NB4 (cell line): Measurements from ENCODE around the gene MRAP2.

ENCODE experiments used
- DNase-seq: peaks from one replicate; pipeline ENCODE4 v3.0.0; 2010; ENCODE audit warnings: low read depth
- H3K4me3 ChIP-seq: one replicate; pipeline ENCODE4 v1.5.1; 2011; ENCODE audit warnings: mild to moderate bottlenecking, low read depth, low read length, moderate library complexity
- MYC ChIP-seq: IDR thresholded peaks from 2 replicates; pipeline ENCODE4 v1.6.1; 2011; ENCODE audit warnings: low read depth, low read length
- POLR2A ChIP-seq: IDR thresholded peaks from 2 replicates; pipeline ENCODE4 v1.6.1; 2011; ENCODE audit warnings: mild to moderate bottlenecking; ENCODE audit not compliant: insufficient read length; ENCODE audit errors: extremely low read depth
- TF ChIP-seq, protein P1 (sequence below): IDR thresholded peaks from one replicate; pipeline ENCODE4 v1.5.1; 2012; ENCODE audit warnings: low read depth, low read length
- TF ChIP-seq, protein P2 (sequence below): IDR thresholded peaks from 2 replicates; pipeline ENCODE4 v1.6.1; 2011; ENCODE audit warnings: low read depth, low read length

MRAP2 gene

DNA sequence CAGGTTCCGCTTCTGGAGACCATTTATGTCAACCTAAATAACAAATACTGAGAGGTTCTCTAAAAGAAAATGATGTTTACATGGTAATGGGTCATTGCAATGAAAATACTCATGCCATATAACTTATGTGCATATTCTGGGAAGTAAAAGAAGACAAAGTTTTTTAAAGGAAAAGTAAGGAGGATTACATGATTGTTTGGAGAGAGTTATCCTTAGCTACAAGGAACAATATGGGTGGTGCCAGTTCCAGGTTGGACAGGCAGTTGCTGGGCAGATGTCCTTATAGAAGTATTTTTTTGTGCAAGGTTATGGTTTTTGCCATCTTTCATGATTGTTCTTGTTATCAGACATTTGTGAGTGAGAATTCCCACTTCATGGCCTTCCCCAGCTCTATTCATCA lies 52.5 kb downstream of the MRAP2 start:
- no peak for TF ChIP-seq MYC
- TF ChIP-seq, protein P1, sequence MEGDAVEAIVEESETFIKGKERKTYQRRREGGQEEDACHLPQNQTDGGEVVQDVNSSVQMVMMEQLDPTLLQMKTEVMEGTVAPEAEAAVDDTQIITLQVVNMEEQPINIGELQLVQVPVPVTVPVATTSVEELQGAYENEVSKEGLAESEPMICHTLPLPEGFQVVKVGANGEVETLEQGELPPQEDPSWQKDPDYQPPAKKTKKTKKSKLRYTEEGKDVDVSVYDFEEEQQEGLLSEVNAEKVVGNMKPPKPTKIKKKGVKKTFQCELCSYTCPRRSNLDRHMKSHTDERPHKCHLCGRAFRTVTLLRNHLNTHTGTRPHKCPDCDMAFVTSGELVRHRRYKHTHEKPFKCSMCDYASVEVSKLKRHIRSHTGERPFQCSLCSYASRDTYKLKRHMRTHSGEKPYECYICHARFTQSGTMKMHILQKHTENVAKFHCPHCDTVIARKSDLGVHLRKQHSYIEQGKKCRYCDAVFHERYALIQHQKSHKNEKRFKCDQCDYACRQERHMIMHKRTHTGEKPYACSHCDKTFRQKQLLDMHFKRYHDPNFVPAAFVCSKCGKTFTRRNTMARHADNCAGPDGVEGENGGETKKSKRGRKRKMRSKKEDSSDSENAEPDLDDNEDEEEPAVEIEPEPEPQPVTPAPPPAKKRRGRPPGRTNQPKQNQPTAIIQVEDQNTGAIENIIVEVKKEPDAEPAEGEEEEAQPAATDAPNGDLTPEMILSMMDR: no peak
- H3K4me3 ChIP-seq: no peak overlapping the region
- no peak for DNase-seq

DNA sequence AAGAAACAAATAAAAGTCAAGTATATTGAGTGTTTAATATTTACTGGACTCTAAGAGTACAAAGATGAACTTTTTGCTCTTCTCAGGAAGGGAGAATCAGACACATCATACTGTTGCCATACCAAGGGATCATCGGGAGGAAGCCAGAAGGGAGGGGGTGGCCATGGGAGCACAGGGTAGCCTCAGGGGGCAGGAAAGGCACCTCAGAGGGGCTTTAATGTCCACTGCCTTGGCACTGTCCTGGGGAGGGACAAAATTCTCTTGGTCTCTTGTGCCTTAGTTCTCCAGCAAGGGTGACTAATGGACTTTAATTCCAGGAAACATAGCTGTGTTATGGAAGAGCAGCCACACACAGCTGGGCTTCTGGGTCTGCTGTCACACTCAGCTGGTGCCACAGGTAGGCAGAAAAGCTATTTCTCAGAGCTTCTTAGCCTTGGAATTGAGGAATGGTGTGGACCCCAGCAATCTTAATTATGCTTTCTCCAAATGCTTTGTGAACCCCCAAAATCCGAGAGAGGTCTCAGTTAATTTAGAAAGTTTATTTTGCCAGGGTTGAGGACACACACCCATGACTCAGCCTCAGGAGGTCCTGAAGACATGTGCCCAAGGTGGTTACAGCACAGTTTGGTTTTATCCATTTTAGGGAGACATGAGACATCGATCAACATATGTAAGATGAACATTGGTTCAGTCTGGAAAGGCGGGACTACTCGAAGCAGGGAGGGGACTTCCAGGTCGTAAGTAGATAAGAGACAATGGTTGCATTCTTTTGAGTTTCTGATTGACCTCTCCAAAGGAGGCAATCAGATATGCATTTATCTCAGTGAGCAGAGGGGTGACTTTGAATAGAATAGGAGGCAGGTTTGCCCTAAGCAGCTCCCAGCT lies 53.2 kb downstream of the MRAP2 start:
- TF ChIP-seq, protein P1: no peak
- TF ChIP-seq, protein P2, sequence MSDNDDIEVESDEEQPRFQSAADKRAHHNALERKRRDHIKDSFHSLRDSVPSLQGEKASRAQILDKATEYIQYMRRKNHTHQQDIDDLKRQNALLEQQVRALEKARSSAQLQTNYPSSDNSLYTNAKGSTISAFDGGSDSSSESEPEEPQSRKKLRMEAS: no peak
- DNase-seq: no peak
- no peak overlapping the region for H3K4me3 ChIP-seq

DNA sequence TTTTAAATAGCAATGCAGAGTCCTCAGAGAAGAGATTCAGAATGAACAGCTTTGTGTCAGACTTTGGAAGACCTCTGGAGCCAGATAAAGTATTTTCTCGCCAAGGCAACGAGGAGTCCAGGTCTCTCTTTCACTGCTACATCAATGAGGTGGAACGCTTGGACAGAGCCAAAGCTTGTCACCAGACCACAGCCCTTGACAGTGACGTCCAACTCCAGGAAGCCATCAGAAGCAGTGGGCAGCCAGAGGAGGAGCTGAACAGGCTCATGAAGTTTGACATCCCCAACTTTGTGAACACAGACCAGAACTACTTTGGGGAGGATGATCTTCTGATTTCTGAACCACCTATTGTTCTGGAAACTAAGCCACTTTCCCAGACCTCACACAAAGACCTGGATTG lies 55.5 kb downstream of the MRAP2 start:
- H3K4me3 ChIP-seq: no peak overlapping the region
- TF ChIP-seq, protein P1: no peak
- TF ChIP-seq POLR2A (no peak), MYC (no peak)
- TF ChIP-seq, protein P2: no peak
- DNase-seq: no peak

DNA sequence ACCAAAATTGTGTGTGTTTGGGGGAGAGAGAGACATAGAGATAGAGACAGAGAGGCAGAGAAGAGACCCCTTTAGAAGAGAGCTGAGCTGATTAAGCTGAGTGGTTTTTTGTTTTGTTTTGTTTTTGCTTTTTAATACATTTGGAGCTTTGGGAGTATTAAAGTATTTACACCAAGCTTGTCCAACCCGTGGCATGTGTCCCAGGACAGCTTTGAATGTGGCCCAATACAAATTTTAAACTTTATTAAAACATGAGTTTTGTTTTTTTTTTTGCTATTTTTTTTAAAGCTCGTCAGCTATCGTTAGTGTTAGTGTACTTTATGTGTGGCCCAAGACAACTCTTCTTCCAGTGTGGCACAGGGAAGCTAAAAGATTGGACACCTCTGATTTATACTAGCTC lies 56.0 kb downstream of the MRAP2 start:
- no peak for TF ChIP-seq MYC
- TF ChIP-seq, protein P1: no peak
- TF ChIP-seq POLR2A: no peak
- TF ChIP-seq, protein P2: no peak
- H3K4me3 ChIP-seq: no peak overlapping the region
- DNase-seq: no peak

DNA sequence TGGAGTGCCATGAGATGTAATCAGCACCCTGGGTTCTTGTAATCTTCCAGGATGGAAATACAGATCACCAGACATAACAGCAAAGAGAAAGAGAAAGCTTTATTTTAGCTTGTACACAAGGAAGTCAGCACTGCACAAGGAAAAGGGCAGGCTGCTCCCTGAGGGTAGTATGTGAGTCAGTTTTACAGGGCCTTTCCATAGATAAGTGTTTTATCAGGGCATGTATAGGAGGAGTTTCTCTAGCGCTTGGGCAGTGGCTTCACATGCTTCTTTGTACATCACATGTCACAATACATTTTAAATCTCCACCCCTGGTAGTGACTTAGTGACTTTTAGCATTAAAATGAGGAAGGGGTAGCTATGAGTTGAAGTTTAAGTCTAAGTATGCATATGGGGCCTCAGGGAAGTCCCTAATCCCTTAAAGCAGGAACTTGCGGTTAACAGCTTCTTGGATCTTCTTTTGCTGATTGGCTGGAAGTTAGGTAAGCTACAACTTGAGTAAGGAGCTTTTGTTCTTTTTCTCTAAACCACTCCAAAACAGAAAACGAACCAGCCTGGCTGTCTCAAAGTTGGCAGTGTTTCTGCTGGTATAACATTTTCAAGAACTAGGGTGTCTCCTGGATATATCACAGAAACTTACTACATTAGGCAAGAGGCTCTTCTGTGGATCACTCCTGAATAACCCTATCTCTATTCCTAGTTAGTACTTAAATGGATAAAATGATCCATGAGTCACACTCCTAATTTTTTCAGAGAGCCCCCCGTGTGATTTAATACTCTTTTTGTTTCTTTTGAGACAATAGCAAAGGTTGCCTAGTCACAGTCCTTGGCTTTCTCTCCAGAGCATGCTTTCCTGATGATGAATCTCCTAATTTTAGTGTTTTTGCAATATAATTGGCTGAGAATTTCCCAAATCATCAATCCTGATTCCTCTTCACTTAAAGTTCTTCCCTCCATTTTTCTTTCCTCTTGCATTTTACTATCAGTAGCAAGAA lies 60.2 kb downstream of the MRAP2 start:
- DNase-seq: peak; percentile 92
- TF ChIP-seq, protein P2: 0 out of 2 replicates have a peak, but pooled peaks have one; percentile 29
- TF ChIP-seq POLR2A: no peak
- H3K4me3 ChIP-seq: no peak overlapping the region

DNA sequence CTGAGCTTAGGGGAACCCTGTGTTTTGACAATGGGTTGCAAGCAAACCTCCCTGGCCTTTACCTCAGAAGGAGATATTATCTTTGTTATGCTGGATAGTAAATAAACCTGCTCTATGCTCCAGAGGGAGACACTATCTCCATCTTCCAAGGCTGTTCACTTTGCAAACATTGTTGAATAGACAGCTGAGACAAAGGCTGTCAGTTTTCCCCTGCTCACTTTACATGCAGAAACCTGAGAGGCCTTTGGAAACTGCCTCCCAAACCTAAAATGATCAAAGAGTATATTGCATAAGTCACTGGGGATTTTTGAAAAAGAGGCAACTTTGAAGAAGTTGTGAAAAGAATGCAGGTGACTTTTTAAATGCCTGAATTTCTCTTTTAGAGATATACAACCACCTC lies 61.6 kb downstream of the MRAP2 start:
- no peak overlapping the region for H3K4me3 ChIP-seq
- TF ChIP-seq, protein P2: no peak
- DNase-seq: peak; percentile 9
